PC-3 (cell line): ENCODE data around the gene COLEC11.

ENCODE experiments used
- CTCF ChIP-seq: fragments of 300-600 bp; sonication (generic); conservative IDR thresholded peaks from 2 replicates; pipeline ENCODE4 v1.5.1; 2017; ENCODE audit warnings: antibody characterized with exemption, low read depth, mild to moderate bottlenecking, low read length
- EZH2 ChIP-seq: fragments of 300-600 bp; sonication (generic); IDR thresholded peaks from one replicate; pipeline ENCODE4 v1.6.1; 2017; ENCODE audit warnings: antibody characterized with exemption, mild to moderate bottlenecking, low read length; ENCODE audit not compliant: unreplicated experiment

GRCh38 chr2:3667151-3667631, 72.3 kb downstream of the COLEC11 start:
- TF ChIP-seq CTCF (no peak), EZH2 (no peak)
